OCI-LY7 (cell line): ENCODE results near the gene MSH2.

Source experiments
- EZH2phosphoT487 ChIP-seq: fragments of 200-600 bp; sonication (generic); IDR thresholded peaks from 2 replicates; pipeline ENCODE4 v1.6.1; 2018; ENCODE audit warnings: low read depth, borderline replicate concordance, mild to moderate bottlenecking, mixed run types, antibody characterized with exemption, low read length, moderate library complexity, mixed read lengths
- TF ChIP-seq, protein P1 (sequence below): fragments of 200-600 bp; sonication (generic); conservative IDR thresholded peaks from 2 replicates; pipeline ENCODE4 v1.5.1; 2014; ENCODE audit warnings: mild to moderate bottlenecking, antibody characterized with exemption, low read length, moderate library complexity, mixed read lengths

GRCh38 chr2:47452761-47453160, 49.8 kb downstream of the MSH2 start:
- TF ChIP-seq EZH2phosphoT487, result no peak
- TF ChIP-seq, protein P1, sequence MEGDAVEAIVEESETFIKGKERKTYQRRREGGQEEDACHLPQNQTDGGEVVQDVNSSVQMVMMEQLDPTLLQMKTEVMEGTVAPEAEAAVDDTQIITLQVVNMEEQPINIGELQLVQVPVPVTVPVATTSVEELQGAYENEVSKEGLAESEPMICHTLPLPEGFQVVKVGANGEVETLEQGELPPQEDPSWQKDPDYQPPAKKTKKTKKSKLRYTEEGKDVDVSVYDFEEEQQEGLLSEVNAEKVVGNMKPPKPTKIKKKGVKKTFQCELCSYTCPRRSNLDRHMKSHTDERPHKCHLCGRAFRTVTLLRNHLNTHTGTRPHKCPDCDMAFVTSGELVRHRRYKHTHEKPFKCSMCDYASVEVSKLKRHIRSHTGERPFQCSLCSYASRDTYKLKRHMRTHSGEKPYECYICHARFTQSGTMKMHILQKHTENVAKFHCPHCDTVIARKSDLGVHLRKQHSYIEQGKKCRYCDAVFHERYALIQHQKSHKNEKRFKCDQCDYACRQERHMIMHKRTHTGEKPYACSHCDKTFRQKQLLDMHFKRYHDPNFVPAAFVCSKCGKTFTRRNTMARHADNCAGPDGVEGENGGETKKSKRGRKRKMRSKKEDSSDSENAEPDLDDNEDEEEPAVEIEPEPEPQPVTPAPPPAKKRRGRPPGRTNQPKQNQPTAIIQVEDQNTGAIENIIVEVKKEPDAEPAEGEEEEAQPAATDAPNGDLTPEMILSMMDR, result no peak
